GM18507 (cell line): Measurements from ENCODE around the gene UQCRQ.

Experiments
- DNase-seq: peaks from one replicate; pipeline ENCODE4 v3.0.0; 2011; ENCODE audit warnings: low read depth; ENCODE audit not compliant: insufficient read length; ENCODE audit errors: extremely low spot score
- FAIRE-seq: peaks from 2 replicates; lab custom pipeline; 2011; peaks lifted over from hg19 to GRCh38; lab: Jason Lieb, UNC

The UQCRQ gene

DNA sequence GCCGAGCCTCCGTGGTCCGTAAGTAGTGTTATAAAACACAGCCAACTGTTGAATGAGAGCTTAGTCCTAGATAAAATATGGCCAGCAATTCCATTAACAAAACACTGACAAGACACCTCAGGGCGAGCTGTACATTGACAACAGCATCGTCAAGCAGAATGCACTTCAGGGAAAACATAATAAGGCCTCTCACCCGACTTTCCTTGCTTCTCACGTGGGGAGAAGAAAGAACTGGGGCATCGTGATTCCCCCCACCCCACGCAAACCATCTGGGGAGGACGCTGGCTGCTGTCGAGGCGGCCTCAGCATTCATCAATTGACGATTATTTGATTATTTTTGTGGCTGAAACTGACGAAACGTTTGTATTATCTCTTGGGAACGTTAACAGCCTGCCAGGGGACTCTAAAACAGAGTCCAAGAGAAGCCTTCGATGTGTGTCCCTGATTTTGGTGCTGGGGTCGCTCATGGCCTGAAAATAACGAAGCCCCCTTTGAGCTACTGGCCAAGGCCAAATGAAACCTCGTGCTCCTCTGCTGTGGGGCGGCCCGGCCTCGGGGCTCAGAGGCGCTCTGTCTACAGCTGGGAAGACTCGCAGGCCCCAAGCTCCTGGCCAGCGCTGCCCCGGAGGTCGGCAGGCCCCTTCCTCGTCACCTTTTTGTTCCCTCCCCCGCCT, 637 bp upstream of the UQCRQ start:
- no peak for DNase-seq

DNA sequence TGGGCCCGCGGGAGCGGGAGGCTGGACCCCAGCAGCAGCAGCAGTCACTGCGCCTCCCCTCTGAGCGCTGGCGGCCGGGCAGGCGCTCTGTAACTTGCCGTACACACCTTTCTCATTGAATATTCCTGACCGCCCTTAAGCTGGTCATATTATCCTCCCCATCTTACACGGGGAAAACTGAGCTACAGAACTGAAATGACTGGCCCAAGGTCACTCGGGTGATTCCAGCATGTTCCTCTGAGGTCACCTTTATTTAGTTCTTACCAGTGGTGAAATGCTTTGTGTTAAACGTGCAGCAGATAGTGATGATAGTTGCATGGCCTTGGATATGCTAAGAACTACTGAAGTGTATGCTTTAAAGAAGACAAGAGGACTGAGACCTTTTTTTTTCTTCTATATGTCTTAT, 607 bp downstream of the UQCRQ start:
- DNase-seq (no peak), FAIRE-seq (no peak)

More for the DNA sequence above, 637 bp upstream of the UQCRQ start:
- FAIRE-seq, result no peak

DNA sequence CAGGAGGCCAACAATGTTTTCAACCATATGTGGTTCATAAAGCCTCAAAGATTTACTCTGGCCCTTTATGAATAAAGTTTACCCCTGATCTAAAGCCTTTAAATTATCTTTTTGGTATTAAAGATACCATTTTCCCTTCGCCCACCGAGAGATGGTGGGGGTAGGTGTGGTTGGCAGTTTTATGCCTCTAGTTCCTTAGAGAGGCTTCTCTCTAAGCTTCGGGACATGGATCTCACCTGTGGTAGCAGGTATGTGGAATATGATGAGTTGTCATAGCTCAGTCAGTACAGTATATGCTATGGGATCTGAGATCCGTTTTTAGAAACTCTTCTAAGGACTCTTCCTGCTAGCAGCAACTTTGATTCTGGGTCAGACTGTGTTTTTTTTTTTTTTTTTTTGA, 2.3 kb downstream of the UQCRQ start:
- FAIRE-seq (no peak), DNase-seq (no peak)

DNA sequence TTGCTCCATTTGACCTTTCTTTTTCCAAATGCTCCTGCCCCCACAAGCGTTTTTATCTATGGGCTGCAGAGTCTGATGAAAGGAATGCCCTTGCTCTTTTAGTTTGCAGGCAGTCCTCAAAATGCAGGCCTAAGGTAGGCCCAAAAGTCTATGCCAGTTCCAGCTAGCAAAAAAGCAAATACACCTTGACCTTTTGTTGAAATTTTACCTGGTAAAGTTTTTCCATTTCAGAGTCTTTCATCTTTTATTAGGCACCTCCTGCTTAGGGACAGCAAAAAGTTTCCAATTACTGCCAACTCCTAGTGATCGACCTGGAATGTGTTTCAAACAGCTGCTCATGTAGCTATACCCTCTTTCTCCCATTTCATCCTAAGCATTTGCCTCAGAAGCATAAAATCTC, 4.4 kb downstream of the UQCRQ start:
- DNase-seq (no peak), FAIRE-seq (no peak)

DNA sequence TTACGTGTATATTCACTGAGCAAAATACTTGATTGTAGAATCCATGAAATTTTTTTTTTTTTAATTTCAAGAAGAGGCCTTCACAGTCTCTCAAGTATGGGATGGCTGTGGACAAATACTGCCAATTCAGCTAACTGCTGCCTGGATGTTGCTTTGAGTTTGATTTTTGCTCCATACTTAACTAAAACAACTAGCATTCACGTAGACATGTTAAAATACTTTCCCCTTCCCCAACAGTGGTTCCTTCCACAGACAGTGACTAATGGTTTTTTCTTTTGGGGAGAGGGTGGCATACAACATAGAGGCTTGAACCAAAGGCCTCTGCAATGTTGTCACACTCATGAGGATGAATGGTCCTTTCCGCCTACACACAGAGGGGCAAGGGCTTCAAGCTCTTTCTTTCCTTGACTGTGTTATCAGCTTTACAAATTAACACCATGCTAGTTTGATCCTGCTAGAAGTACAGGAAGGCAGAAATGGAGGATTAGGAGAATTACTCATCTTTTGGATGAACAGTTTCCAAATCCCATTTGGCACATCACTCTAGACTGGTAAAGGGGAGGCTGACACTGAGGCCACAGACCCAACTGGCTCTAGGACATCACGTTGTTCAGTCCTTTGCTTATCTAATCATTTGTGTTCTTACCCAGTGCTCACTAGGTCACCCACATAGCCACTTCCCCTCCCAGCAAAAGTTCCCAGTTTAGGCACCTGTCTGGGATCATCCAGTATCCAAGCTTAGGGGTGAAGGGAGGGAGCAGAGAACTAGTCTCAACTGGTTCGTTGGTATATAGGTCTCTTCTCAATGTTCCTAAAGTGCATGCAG, 5.2 kb downstream of the UQCRQ start:
- FAIRE-seq, result no peak

DNA sequence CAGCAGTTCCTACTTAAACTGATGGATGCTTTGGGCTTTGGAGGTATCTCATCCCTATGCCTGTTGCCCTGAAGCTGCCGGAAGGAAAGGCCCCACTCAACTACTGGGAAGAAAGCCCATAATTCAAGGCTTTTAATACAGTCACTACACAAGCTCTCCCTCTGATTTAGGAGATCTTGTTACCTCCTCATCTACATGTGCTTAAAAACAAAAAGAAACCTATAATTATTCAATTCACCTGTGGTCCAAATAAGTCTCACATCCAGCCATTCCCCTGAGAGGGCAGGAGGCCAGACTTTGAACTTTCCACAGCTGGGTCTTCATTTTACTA, 6.3 kb downstream of the UQCRQ start:
- no peak for DNase-seq
- FAIRE-seq, result no peak

More for the DNA sequence above, 5.2 kb downstream of the UQCRQ start:
- DNase-seq, result no peak

DNA sequence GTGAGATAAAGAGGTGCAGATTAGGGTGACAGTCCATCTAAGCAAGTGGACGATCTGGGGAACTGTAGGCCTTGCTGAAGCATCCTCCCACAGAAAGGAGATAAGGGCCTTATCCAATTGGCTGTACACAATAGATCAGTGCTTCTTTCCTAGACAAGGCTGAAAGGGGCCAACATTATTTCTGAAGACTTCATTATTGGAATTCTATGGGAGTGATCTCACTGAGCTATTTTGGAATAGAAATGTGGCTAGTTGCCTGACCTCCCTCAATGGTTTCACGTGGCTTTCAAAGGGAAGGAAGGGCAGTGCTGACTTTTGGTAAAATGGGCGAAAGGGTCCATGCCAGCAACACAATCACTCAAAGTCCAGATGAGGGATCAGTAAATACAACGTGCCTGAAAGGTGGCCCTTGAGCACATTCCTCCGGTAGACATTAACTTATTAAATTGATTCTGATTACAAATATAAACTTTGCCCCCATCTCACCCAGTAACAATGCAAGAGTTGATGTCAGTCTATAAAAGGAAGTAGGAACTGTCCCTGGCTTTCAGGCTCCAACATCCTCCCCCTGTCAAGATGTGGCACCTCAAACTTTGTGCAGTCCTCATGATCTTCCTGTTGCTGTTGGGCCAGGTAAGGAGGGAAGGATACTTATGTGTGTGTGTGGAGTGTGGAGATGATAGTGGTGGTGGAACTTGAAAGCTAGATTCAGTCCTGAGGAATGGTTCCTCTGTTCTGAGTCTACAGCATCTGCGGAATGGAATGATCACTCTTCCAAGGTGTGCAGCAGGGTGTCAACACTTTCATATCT, 6.9 kb downstream of the UQCRQ start, which contains the start of gene LEAP2:
Gene LEAP2 (plus strand): TSS at position 550 of the 811 bp plus-strand sequence. CDS start 27 bp downstream, at position 577.
- FAIRE-seq, result no peak

DNA sequence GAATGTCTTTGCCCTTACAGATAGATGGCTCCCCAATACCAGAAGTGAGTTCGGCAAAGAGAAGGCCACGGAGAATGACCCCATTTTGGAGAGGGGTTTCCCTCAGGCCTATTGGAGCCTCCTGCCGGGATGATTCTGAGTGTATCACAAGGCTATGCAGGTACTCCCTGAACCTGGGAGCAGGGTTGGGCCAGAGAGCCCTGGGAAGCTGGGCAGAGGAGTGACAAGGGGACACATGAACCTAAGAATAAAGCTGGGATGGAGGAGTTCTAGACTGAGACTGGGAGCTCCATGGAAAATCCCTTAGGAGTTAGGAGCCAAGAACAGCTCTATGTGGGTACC, 7.5 kb downstream of the UQCRQ start:
- DNase-seq, result no peak
- FAIRE-seq, result no peak

More for the DNA sequence above, 6.9 kb downstream of the UQCRQ start, which contains the start of gene LEAP2:
- DNase-seq, result no peak

DNA sequence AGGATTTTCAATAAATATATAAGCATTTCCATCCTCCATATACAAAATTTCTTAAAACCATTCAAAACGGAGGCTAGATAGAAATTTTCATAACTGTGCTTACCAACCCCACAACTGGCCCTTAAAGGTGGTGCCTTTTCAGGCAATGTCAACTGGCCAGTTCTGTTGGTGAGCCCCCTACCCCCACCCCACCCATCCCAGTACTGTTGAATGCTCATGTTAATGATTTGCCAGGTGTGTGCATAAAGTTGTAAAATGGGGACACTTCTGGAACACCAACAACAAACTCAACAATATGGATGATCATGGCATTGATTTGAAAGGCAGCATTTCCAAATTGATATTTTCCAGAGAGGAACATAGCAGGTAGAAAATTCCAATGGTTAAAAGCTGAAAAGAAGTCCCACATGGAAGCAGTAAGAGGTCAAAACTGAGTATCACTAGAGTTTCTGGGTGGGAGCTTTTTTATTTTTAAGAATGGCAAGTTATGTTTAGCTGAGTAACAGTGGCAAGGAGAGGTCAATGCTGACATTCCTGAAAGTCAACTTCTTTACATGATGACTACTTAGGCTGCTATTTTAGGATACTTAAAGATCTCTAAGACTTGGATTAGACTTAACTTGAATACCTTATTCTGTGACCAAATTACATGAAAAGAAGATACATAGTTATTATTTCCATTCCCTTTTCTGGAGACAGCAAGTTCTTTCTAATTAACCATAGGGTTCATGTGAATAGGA, 9.7 kb downstream of the UQCRQ start:
- FAIRE-seq (no peak), DNase-seq (no peak)

DNA sequence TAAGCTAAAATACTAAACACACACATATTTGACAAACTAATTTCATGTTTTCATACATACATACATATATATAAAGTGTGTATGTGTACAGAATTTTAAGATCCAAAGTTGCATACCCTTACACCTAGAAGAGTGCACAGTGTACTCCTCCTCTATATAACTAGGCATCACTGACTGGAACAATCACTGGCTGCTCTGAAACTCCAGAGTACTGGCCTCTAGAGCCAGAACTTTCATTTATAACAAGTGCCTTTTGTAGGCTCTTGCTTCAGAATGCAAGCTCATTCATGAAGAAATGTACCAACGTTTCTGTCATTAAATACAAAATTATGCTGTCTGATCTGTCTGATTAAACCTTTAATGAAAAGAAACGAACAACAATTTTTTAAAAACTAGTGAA, 11.0 kb downstream of the UQCRQ start:
- FAIRE-seq (no peak), DNase-seq (no peak)

DNA sequence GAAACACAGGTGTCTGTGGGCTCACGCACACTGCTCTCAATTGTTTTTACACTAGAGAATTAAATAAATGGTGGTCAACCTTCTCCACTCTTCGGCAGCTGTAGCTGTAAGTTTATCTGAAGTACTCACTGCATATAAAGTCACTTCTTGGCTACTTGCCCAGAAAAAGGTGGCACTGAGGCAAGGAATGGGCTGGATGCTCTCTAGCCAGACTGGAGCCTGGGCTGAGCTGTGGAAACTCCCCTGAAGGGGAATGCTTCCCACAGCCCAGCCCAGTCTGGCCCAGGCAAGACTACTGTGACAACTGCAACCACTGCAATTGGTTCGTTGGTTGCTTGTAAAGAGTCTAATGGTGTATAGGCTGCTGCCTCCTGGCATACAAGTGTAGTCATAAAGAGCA, 11.5 kb downstream of the UQCRQ start:
- DNase-seq (no peak), FAIRE-seq (no peak)

DNA sequence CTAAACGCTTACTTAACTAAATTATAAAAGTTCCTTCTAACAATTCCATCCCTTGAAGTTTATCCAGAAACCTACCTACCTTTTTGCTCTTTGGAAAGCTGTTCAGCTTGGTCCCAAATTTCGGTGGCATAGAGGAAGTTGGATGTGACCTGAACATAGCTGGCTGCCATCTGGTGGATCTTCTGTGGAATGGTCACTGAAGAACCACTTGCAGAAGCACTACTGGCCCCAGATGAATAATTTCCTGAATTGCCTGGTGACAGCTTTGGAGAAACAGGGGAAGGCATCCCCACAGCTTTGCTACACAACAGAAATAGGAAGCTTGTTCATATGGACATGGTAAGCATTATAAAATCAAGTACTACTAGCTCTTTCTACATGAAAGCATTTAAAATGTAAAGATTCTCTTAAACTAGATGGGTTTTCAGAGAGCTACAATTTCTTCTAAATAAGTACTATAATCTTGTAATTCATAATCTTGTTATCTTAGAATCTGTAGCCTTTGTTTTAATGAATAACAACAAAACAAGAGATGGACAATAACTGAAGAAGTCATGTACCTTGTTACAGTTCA, 16.9 kb downstream of the UQCRQ start:
- peak; percentile 60 for FAIRE-seq
- peak; percentile 9 for DNase-seq

DNA sequence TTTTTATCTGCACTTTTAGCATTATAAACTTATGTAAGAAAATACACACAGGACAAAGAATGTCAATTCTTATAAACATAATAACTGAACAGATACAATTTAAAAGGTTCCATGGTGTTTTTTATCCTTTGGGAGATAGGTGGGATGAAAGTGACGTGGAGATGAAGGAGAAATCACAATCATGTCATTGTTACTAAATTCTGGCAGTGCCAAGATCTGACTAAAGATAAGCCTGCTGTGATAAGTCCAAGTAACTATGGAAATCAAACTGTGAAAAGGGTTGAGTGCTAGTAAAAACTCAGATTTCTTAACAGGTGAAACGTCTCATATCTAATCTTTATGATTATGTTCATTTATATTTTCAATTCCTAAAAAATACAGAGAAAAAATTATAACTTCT, 18.1 kb downstream of the UQCRQ start:
- DNase-seq (no peak), FAIRE-seq (no peak)

DNA sequence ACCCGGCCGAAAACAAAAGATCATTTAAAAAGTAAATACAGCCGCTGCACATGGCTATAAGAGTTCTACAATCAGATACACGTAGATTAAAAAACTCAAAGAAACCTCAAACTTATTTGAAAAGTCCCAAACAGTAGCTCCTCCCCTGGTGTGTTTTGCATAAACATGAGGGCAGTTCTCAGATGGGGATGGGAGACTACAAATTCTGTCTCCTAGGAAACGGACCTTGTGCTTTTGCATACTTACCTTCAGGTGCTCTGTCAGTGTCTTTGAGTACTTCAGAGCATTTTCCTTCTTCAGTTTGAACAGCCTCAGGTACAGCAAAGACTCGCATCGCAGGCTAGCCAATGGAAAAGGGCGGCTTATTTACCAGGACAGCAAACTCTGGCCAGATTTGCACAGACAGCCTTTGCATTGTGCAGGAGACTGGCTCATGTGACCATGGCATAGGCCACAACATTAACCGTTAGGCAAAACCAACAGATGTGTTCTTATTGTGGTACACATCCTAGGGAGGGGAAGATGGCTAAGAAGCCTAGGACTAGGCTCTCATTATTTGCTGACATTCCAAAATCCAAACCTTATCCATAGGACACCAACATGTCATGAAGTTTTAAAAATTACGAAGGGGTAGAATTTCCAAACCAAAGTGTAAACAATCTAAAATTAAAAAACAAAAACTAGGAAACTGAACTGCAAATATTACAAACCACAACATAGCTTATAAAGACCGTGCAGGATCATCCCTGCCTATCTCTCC, 19.8 kb downstream of the UQCRQ start:
- FAIRE-seq, result no peak
- no peak for DNase-seq

DNA sequence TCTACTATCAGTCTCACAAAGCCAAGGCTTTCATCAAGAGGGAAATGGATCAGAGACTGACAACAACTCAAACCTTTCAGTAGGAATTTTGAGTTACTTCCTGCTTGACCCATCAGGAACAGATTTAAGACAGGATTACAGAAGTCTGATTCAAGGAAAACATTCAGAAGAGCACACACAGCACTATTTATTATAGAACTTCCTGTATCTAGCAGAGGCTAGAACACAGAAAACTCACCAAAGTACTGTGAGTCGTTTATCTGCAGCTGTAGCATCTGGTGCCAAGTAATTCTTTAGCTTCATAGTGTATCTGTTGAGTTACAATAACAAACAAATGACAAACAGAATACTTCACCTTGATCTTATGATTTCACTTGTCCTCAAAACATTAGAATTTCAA, 20.8 kb downstream of the UQCRQ start:
- no peak for FAIRE-seq

DNA sequence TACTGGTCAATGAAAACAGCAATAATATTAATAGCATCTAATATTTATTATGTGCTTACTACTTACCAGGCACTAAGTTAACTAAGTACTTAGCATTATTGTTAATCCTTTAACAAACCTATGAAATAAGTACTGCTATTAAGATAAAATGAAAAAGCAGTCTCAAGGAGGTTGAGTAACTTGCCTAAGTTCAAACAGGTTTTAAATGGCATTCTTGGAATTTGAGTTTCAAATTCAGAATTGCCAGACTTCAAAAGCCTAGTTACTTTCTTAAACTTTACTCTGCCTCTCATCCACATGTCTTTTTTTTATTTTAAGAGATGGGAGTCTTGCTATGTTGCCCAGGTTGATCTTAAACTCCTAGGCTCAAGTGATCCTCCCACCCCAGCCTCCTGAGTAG, 23.1 kb downstream of the UQCRQ start:
- DNase-seq, result no peak
- FAIRE-seq, result no peak

More for the DNA sequence above, 20.8 kb downstream of the UQCRQ start:
- no peak for DNase-seq

DNA sequence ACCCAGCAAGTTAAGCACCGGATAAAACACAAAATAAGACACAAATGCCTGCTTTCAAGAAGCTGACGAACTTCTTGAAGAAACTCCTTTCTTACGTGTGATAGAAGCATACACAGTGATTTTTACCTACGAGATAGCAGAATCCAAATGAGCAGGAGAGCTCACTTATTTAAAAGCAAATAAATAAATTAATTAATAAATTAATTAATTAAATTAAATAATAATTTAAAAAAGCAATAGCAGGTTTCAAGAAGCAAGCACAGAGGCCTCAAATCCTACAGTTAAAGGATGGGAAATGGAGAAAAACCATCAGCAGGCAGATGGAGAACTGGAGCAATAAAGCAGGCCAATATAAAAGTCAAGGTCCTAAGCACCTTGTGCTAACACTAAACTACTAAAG, 24.4 kb downstream of the UQCRQ start:
- no peak for FAIRE-seq
- no peak for DNase-seq

DNA sequence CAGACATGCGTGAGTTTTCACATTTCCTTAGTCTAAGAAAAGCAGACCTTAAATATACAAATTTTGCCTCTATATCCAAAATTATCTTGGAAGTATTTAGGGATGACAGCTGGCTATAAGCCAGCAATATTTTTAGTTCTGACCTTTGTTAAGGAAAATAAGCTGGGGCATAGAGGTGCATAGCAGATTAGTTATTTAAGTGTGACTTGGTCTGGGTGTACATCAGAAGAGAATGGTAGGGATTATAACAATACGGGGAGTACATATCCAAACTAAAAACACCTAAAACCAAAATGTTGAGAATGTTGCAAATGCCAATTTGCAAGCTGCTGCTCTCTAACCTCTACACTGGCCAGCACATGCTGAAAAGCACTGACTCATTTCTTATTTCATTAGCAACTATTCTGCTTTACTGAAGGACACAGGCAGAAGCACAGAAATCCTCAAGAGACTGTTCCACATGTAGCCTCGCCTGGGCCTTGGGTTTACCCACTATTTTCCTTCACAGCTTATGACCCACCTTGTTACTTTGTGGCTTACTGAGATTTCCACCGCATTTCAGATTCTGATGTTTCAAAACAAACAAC, 29.4 kb downstream of the UQCRQ start:
- FAIRE-seq (no peak), DNase-seq (no peak)
